Measurements from ENCODE around the gene RFX4.

The RFX4 gene

GRCh38 chr12:106647793-106648514 lies 65.2 kb downstream of the RFX4 start:
- Histone ChIP-seq H3K36me3 (ENCODE audit: control insufficient read depth, insufficient read depth, low read length) (no peaks in the 10 kb centered on the region), H3K27me3 (ENCODE audit: control insufficient read depth, insufficient read depth, low read length) (no peaks in the 10 kb centered on the region), H3K4me1 (ENCODE audit: control insufficient read depth, insufficient read depth, low read length) (peaks cover 4% of the 10 kb centered on the region; the same call in 1 of the 2 replicates), H3K4me3 (ENCODE audit: low read depth, low read length) (no peak overlapping the region), H3K9me3 (ENCODE audit: control insufficient read depth, insufficient read depth, low read depth, low read length) (no peaks in the 10 kb centered on the region), H3K27ac (ENCODE audit: low read depth, low read length) (no peak overlapping the region), H3K9ac (ENCODE audit: low read length) (no peak overlapping the region)

GRCh38 chr12:106648736-106649135 lies 65.9 kb downstream of the RFX4 start:
- H3K27ac ChIP-seq (ENCODE audit: low read depth, low read length), result no peak overlapping the region
- H3K36me3 ChIP-seq (ENCODE audit: control insufficient read depth, insufficient read depth, low read length), result no peaks in the 10 kb centered on the region
- no peaks in the 10 kb centered on the region for H3K27me3 ChIP-seq (ENCODE audit: control insufficient read depth, insufficient read depth, low read length)
- H3K4me1 ChIP-seq (ENCODE audit: control insufficient read depth, insufficient read depth, low read length), result no peaks in the 10 kb centered on the region
- H3K9me3 ChIP-seq (ENCODE audit: control insufficient read depth, insufficient read depth, low read depth, low read length), result no peaks in the 10 kb centered on the region
- H3K4me3 ChIP-seq (ENCODE audit: low read depth, low read length), result no peak overlapping the region
- no peak overlapping the region for H3K9ac ChIP-seq (ENCODE audit: low read length)

DNA sequence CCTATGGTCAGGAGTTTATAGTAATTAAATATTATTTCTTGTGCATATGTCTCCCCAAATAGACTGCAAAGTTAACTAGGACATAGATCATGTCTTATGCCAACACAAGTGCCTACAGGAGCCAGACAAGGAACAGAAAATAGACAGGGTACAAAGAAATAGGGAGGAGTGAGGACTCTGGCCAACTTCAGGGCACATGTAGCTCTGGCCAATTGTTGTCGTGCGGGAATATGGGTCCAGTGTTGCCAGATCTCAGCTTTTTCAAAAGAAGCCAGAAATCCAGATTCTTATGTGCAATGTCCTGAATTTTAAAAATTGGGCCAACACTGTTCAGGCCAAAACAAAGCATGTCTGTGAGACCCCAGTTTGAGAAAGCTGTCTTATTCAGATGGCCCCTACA lies 68.7 kb downstream of the RFX4 start:
- H3K36me3 ChIP-seq (ENCODE audit: control insufficient read depth, insufficient read depth, low read length), result no peaks in the 10 kb centered on the region
- no peaks in the 10 kb centered on the region for H3K4me1 ChIP-seq (ENCODE audit: control insufficient read depth, insufficient read depth, low read length)
- no peak overlapping the region for H3K4me3 ChIP-seq (ENCODE audit: low read depth, low read length)
- no peak overlapping the region for H3K27ac ChIP-seq (ENCODE audit: low read depth, low read length)
- no peaks in the 10 kb centered on the region for H3K9me3 ChIP-seq (ENCODE audit: control insufficient read depth, insufficient read depth, low read depth, low read length)
- H3K27me3 ChIP-seq (ENCODE audit: control insufficient read depth, insufficient read depth, low read length), result no peaks in the 10 kb centered on the region; the same call in 1 of the 2 replicates
- H3K9ac ChIP-seq (ENCODE audit: low read length), result no peak overlapping the region

DNA sequence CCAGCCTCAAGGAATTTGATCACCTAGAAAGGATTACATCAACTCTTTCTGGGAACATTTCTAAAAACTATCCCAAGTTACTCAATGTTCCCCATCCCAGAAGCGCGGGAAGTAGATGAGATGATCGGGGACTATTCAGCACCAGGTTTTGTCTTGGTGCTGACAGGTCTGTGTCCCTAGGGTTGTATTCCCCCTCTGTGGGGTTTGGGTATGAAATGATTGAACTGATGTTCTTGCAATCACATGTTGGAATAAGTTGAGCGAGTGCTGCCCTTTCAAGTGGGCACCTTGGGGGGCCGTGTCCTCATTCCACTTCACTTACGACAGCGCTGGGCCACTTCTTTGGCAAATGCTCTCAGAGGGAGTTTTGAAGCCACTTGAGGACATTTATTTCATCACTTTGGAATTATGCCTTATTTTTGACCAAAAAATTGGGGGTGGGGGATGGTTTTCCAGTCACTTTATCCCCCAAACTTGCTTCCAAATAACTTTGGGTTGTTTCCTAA lies 69.8 kb downstream of the RFX4 start:
- no peaks in the 10 kb centered on the region for H3K36me3 ChIP-seq (ENCODE audit: control insufficient read depth, insufficient read depth, low read length)
- no peaks in the 10 kb centered on the region; the same call in 1 of the 2 replicates for H3K27me3 ChIP-seq (ENCODE audit: control insufficient read depth, insufficient read depth, low read length)
- H3K4me1 ChIP-seq (ENCODE audit: control insufficient read depth, insufficient read depth, low read length), result no peaks in the 10 kb centered on the region
- no peak overlapping the region for H3K9ac ChIP-seq (ENCODE audit: low read length)
- H3K4me3 ChIP-seq (ENCODE audit: low read depth, low read length), result no peak overlapping the region
- no peaks in the 10 kb centered on the region for H3K9me3 ChIP-seq (ENCODE audit: control insufficient read depth, insufficient read depth, low read depth, low read length)
- H3K27ac ChIP-seq (ENCODE audit: low read depth, low read length), result no peak overlapping the region

GRCh38 chr12:106655577-106655976 lies 72.8 kb downstream of the RFX4 start:
- no peak overlapping the region for H3K27ac ChIP-seq (ENCODE audit: low read depth, low read length)
- peaks cover 14% of the 10 kb centered on the region for H3K9me3 ChIP-seq (ENCODE audit: control insufficient read depth, insufficient read depth, low read depth, low read length)
- H3K4me1 ChIP-seq (ENCODE audit: control insufficient read depth, insufficient read depth, low read length), result no peaks in the 10 kb centered on the region
- no peaks in the 10 kb centered on the region for H3K36me3 ChIP-seq (ENCODE audit: control insufficient read depth, insufficient read depth, low read length)
- no peaks in the 10 kb centered on the region; the same call in 1 of the 2 replicates for H3K27me3 ChIP-seq (ENCODE audit: control insufficient read depth, insufficient read depth, low read length)
- no peak overlapping the region for H3K9ac ChIP-seq (ENCODE audit: low read length)
- H3K4me3 ChIP-seq (ENCODE audit: low read depth, low read length), result no peak overlapping the region

GRCh38 chr12:106657488-106657887 lies 74.7 kb downstream of the RFX4 start:
- H3K9me3 ChIP-seq (ENCODE audit: control insufficient read depth, insufficient read depth, low read depth, low read length), result peaks cover 32% of the 10 kb centered on the region
- no peak overlapping the region for H3K27ac ChIP-seq (ENCODE audit: low read depth, low read length)
- no peak overlapping the region for H3K4me3 ChIP-seq (ENCODE audit: low read depth, low read length)
- no peaks in the 10 kb centered on the region; the same call in 1 of the 2 replicates for H3K27me3 ChIP-seq (ENCODE audit: control insufficient read depth, insufficient read depth, low read length)
- H3K9ac ChIP-seq (ENCODE audit: low read length), result no peak overlapping the region
- H3K36me3 ChIP-seq (ENCODE audit: control insufficient read depth, insufficient read depth, low read length), result no peaks in the 10 kb centered on the region
- no peaks in the 10 kb centered on the region for H3K4me1 ChIP-seq (ENCODE audit: control insufficient read depth, insufficient read depth, low read length)

DNA sequence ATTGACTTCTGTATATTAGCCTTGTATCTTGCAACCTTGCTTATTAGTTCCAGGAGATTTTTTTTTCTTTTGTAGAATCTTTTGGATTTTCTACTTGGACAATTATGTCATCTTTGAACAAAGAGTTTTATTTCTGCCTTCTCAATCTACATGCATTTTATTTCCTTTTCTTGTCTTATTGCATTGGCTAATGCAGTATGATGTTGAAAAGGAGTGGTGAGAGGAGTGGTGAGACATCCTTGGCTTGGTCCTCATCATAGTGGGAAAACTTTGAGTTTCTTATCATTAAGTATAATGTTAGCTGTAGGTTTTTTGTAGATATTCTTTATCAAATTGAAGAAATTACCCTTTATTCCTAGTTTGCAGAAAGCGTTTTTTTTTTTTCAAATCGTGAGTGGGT lies 80.6 kb downstream of the RFX4 start:
- Histone ChIP-seq H3K4me1 (ENCODE audit: control insufficient read depth, insufficient read depth, low read length) (no peaks in the 10 kb centered on the region), H3K9ac (ENCODE audit: low read length) (no peak overlapping the region), H3K9me3 (ENCODE audit: control insufficient read depth, insufficient read depth, low read depth, low read length) (peaks cover 49% of the 10 kb centered on the region), H3K27ac (ENCODE audit: low read depth, low read length) (no peak overlapping the region), H3K4me3 (ENCODE audit: low read depth, low read length) (no peak overlapping the region), H3K36me3 (ENCODE audit: control insufficient read depth, insufficient read depth, low read length) (no peaks in the 10 kb centered on the region), H3K27me3 (ENCODE audit: control insufficient read depth, insufficient read depth, low read length) (no peaks in the 10 kb centered on the region)

DNA sequence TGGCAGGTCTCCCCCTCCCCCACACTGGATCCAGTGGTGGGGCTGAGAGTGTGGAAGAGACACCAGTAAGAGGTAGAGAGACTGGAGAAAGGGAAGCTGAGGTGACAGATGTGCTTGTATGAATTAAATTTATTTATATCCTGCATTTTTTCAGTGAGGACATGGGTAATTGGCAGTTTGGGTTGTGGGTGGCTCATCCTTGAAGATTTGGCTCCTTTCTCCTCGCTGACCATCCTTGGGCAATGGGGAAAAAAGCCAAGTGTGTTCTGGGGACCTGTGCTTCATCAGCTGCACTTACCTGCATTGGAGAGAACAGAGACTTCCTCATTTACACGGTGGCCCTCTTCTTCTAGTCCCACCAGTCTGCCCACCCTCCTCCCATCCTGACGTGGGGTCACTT lies 86.4 kb downstream of the RFX4 start:
- Histone ChIP-seq H3K4me1 (ENCODE audit: control insufficient read depth, insufficient read depth, low read length) (peaks cover 14% of the 10 kb centered on the region), H3K9ac (ENCODE audit: low read length) (no peak overlapping the region), H3K9me3 (ENCODE audit: control insufficient read depth, insufficient read depth, low read depth, low read length) (0 out of 2 replicates have a peak, but pooled peaks cover 2% of the 10 kb centered on the region), H3K27me3 (ENCODE audit: control insufficient read depth, insufficient read depth, low read length) (no peaks in the 10 kb centered on the region), H3K27ac (ENCODE audit: low read depth, low read length) (no peak overlapping the region), H3K36me3 (ENCODE audit: control insufficient read depth, insufficient read depth, low read length) (no peaks in the 10 kb centered on the region), H3K4me3 (ENCODE audit: low read depth, low read length) (no peak overlapping the region)

DNA sequence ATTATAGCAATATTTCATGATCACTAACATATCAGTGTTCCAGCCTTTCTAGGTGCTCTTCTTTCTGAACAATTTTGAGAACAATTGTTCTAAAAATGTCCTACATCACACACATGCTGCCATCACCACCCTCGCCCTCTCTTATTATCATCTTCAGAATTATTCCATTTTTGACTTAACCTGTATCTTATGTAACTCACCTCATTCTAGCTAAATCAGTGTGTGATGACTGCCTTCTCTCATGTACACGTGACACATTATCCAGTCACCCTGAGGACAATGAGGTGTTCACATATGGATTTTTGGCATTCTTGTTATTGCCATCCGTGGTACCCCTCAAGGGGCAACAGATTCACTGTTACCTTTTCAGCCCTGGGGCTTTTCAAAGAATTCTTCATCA lies 87.3 kb downstream of the RFX4 start:
- peaks cover 14% of the 10 kb centered on the region for H3K4me1 ChIP-seq (ENCODE audit: control insufficient read depth, insufficient read depth, low read length)
- H3K9me3 ChIP-seq (ENCODE audit: control insufficient read depth, insufficient read depth, low read depth, low read length), result no peaks in the 10 kb centered on the region
- H3K4me3 ChIP-seq (ENCODE audit: low read depth, low read length), result no peak overlapping the region
- no peak overlapping the region for H3K9ac ChIP-seq (ENCODE audit: low read length)
- no peaks in the 10 kb centered on the region for H3K27me3 ChIP-seq (ENCODE audit: control insufficient read depth, insufficient read depth, low read length)
- H3K36me3 ChIP-seq (ENCODE audit: control insufficient read depth, insufficient read depth, low read length), result no peaks in the 10 kb centered on the region
- no peak overlapping the region for H3K27ac ChIP-seq (ENCODE audit: low read depth, low read length)

DNA sequence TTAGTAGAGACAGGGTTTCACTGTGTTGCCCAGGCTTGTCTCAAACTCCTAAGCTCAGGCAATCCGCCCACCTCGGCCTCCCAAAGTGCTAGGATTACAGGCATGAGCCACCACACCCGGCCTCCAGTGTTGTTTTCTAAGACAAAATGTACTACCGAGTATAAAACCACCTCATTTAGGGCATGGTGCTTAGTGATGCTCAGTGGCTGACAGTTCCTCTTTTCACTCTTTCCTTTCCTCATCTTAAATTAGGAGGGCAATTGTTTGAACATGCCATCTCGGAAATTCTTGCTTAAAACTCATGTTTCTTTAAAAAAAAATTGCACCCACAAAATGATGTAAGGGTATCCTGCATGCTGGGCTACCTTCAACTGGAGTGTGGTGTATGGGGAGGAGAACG lies 89.0 kb downstream of the RFX4 start:
- H3K9ac ChIP-seq (ENCODE audit: low read length), result no peak overlapping the region
- H3K4me3 ChIP-seq (ENCODE audit: low read depth, low read length), result no peak overlapping the region
- no peaks in the 10 kb centered on the region for H3K9me3 ChIP-seq (ENCODE audit: control insufficient read depth, insufficient read depth, low read depth, low read length)
- peaks cover 14% of the 10 kb centered on the region for H3K4me1 ChIP-seq (ENCODE audit: control insufficient read depth, insufficient read depth, low read length)
- H3K27ac ChIP-seq (ENCODE audit: low read depth, low read length), result no peak overlapping the region
- no peaks in the 10 kb centered on the region for H3K27me3 ChIP-seq (ENCODE audit: control insufficient read depth, insufficient read depth, low read length)
- H3K36me3 ChIP-seq (ENCODE audit: control insufficient read depth, insufficient read depth, low read length), result no peaks in the 10 kb centered on the region

DNA sequence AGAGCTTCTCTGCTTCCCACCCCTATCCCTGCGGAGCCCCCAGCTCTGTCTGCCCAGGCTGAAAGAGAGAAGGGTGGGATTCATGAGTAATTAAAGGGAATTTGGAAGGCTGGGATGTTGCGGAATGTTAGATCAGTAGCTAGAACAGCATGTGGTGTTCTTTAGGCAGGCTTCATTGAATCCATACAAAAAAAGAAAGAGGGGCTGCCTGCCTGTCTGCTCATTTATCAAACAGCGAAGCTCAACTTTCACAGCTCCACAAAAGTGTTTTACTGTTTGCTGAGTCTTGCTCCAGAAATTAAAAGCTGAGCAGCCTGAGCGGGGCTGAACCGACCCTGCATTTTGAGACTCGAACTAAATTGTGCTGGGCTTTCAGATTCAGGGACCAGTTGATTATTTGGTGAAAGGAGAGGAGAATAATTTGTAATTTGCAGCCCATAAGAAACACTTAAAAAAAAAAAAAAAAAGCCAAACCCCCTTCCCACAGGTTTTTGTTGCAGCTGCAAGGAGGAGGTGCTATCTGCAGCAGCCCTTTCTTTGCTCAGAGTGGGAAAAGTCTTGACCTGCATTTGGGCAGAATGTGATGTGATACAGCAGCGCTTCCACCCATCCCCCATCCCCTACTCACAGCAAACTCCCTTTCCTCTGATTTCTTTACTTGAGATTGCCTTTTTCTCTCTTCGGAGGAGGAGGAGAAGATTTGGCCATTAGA lies 89.7 kb downstream of the RFX4 start:
- Histone ChIP-seq H3K4me1 (ENCODE audit: control insufficient read depth, insufficient read depth, low read length) (peaks cover 14% of the 10 kb centered on the region), H3K9me3 (ENCODE audit: control insufficient read depth, insufficient read depth, low read depth, low read length) (no peaks in the 10 kb centered on the region), H3K9ac (ENCODE audit: low read length) (no peak overlapping the region), H3K36me3 (ENCODE audit: control insufficient read depth, insufficient read depth, low read length) (no peaks in the 10 kb centered on the region), H3K4me3 (ENCODE audit: low read depth, low read length) (no peak overlapping the region), H3K27me3 (ENCODE audit: control insufficient read depth, insufficient read depth, low read length) (no peaks in the 10 kb centered on the region), H3K27ac (ENCODE audit: low read depth, low read length) (no peak overlapping the region)

Data from HUES6 (cell line).